Non-pigmented ciliary epithelial cell (primary cell): ENCODE results near the gene TGDS.
"Not testable (repeated sequence)": the region's sequence is repeated elsewhere in the genome, so short reads cannot be mapped to it uniquely, and the experiment has no call there.

ENCODE experiments used
- DNase-seq: peaks from one replicate; pipeline ENCODE4 v3.0.0-alpha.2; 2010; ENCODE audit warnings: low read depth

The TGDS gene

GRCh38 chr13:94595950-94596574 lies at the start of gene TGDS:
TSS of gene TGDS (minus strand) at chr13:94596152. CDS start at chr13:94596136, 16 bp downstream.
- DNase-seq: peak; percentile 65

GRCh38 chr13:94641409-94641941 lies 45.5 kb upstream of the TGDS start:
- peak; percentile 64 for DNase-seq

- DNase-seq: no peak
These were observed 44.8 kb upstream of the TGDS start for GRCh38 chr13:94640721-94641120.

- DNase-seq: not testable (repeated sequence)
These were observed 41.7 kb upstream of the TGDS start for GRCh38 chr13:94637677-94638076.

- DNase-seq: no peak
These were observed 41.1 kb upstream of the TGDS start for GRCh38 chr13:94636942-94637578.

- not testable (repeated sequence) for DNase-seq
These were observed 40.1 kb upstream of the TGDS start for GRCh38 chr13:94636096-94636495.

GRCh38 chr13:94632226-94632980 lies 36.5 kb upstream of the TGDS start:
- no peak for DNase-seq

GRCh38 chr13:94630858-94631257 lies 34.9 kb upstream of the TGDS start:
- DNase-seq: no peak

GRCh38 chr13:94623316-94623715 lies 27.4 kb upstream of the TGDS start:
- DNase-seq: no peak

- no peak for DNase-seq
These were observed 26.4 kb upstream of the TGDS start for GRCh38 chr13:94622344-94622743.

- DNase-seq: no peak
These were observed 24.4 kb upstream of the TGDS start for GRCh38 chr13:94620286-94620896.

GRCh38 chr13:94617389-94618000 lies 21.5 kb upstream of the TGDS start:
- no peak for DNase-seq

GRCh38 chr13:94613051-94613450 lies 17.1 kb upstream of the TGDS start:
- no peak for DNase-seq

GRCh38 chr13:94612050-94612449 lies 16.1 kb upstream of the TGDS start:
- DNase-seq: no peak

GRCh38 chr13:94610475-94610874 lies 14.5 kb upstream of the TGDS start:
- DNase-seq: no peak

- no peak for DNase-seq
These were observed 13.2 kb upstream of the TGDS start for GRCh38 chr13:94609196-94609595.

GRCh38 chr13:94608586-94608985 lies 12.6 kb upstream of the TGDS start:
- DNase-seq: no peak

- no peak for DNase-seq
These were observed 12.0 kb upstream of the TGDS start for GRCh38 chr13:94607939-94608338.

- DNase-seq: no peak
These were observed 11.1 kb upstream of the TGDS start for GRCh38 chr13:94607056-94607455.

GRCh38 chr13:94602467-94602866 lies 6.5 kb upstream of the TGDS start:
- no peak for DNase-seq

- peak; percentile 99 for DNase-seq
These were observed 5.8 kb upstream of the TGDS start, which contains the start of gene GPR180 for GRCh38 chr13:94601446-94602431. TSS of gene GPR180 (plus strand) at chr13:94601857. CDS start at chr13:94601928, 71 bp downstream.
